GM23248 (cell line): Measurements from ENCODE around the gene KRT9.

Experiments
- EZH2 ChIP-seq: fragments of 200-600 bp; sonication (generic); IDR thresholded peaks from 2 replicates; pipeline ENCODE4 v1.6.1; 2018; ENCODE audit warnings: antibody characterized with exemption, mild to moderate bottlenecking; ENCODE audit not compliant: insufficient read depth, poor library complexity, severe bottlenecking
- EZH2phosphoT487 ChIP-seq: fragments of 200-600 bp; sonication (generic); IDR thresholded peaks from 2 replicates; pipeline ENCODE4 v1.6.1; 2018; ENCODE audit warnings: antibody characterized with exemption, moderate library complexity, mild to moderate bottlenecking, low read depth; ENCODE audit not compliant: insufficient read depth

- no peak for TF ChIP-seq EZH2
- TF ChIP-seq EZH2phosphoT487 = no peak
Observed at GRCh38 chr17:41595585-41595984, 23.7 kb upstream of the KRT9 start.
